DOHH2 (cell line): ENCODE results near the gene BIRC7.

Source experiments
- H3F3A ChIP-seq: fragments of 200-600 bp; sonication (generic), shearing (Covaris generic); 2 replicates; pipeline ENCODE4 v1.6.0; 2016; ENCODE audit warnings: antibody characterized with exemption, mild to moderate bottlenecking; ENCODE audit not compliant: control insufficient read depth, insufficient read depth
- H3K27ac ChIP-seq: fragments of 200-600 bp; sonication (generic); 2 replicates; pipeline ENCODE4 v1.5.1; 2014; ENCODE audit warnings: low read depth, mild to moderate bottlenecking, low read length, moderate library complexity
- H3K27me3 ChIP-seq: fragments of 200-600 bp; sonication (generic); 2 replicates; pipeline ENCODE4 v1.6.1; 2014; ENCODE audit warnings: mild to moderate bottlenecking, low read length, mixed read lengths; ENCODE audit not compliant: control insufficient read depth
- H3K36me3 ChIP-seq: fragments of 200-600 bp; sonication (generic); 2 replicates; pipeline ENCODE4 v1.6.1; 2014; ENCODE audit warnings: mild to moderate bottlenecking, low read length, moderate library complexity, mixed read lengths; ENCODE audit not compliant: control insufficient read depth
- H3K4me1 ChIP-seq: fragments of 200-600 bp; sonication (generic); 2 replicates; pipeline ENCODE4 v1.6.1; 2014; ENCODE audit warnings: mild to moderate bottlenecking, low read length, mixed read lengths; ENCODE audit not compliant: control insufficient read depth
- H3K4me2 ChIP-seq: fragments of 200-600 bp; sonication (generic); 2 replicates; pipeline ENCODE4 v1.6.0; 2014; ENCODE audit warnings: mild to moderate bottlenecking, low read length, moderate library complexity
- H3K4me3 ChIP-seq: fragments of 200-600 bp; sonication (generic); 2 replicates; pipeline ENCODE4 v1.5.1; 2014; ENCODE audit warnings: mild to moderate bottlenecking, low read length, mixed read lengths
- H3K79me2 ChIP-seq: fragments of 200-600 bp; sonication (generic); 2 replicates; pipeline ENCODE4 v1.6.1; 2014; ENCODE audit warnings: mild to moderate bottlenecking, low read length, mixed read lengths; ENCODE audit not compliant: control insufficient read depth
- H3K9me2 ChIP-seq: fragments of 200-600 bp; sonication (generic); replicated peaks from 2 replicates; pipeline ENCODE4 v1.6.1; 2014; ENCODE audit warnings: mild to moderate bottlenecking, low read length, mixed read lengths; ENCODE audit not compliant: control insufficient read depth
- H3K9me3 ChIP-seq: fragments of 200-600 bp; sonication (generic); 2 replicates; pipeline ENCODE4 v1.6.1; 2014; ENCODE audit warnings: antibody characterized with exemption, low read length, mixed read lengths; ENCODE audit not compliant: control insufficient read depth, insufficient read depth
- H4K20me1 ChIP-seq: fragments of 200-600 bp; sonication (generic); 2 replicates; pipeline ENCODE4 v1.6.0; 2014; ENCODE audit warnings: low read depth, mild to moderate bottlenecking, antibody characterized with exemption, low read length, moderate library complexity; ENCODE audit not compliant: control insufficient read depth, insufficient read depth
- CTCF ChIP-seq: fragments of 200-600 bp; sonication (generic); IDR thresholded peaks from one replicate; pipeline ENCODE4 v1.5.1; 2014; ENCODE audit warnings: antibody characterized with exemption, mild to moderate bottlenecking, low read depth, low read length; ENCODE audit not compliant: poor library complexity, severe bottlenecking
- EZH2phosphoT487 ChIP-seq: fragments of 200-600 bp; sonication (generic); IDR thresholded peaks from 2 replicates; pipeline ENCODE4 v1.6.1; 2017; ENCODE audit warnings: borderline replicate concordance, mild to moderate bottlenecking, antibody characterized with exemption, low read length, moderate library complexity, mixed read lengths

Gene BIRC7

GRCh38 chr20:63187338-63188158 lies 48.2 kb upstream of the BIRC7 start:
- H3K4me3 ChIP-seq, result no peak overlapping the region
- no peak overlapping the region for H3K27ac ChIP-seq
- no peaks in the 10 kb centered on the region for H3K9me2 ChIP-seq
- H3F3A ChIP-seq, result no peaks in the 10 kb centered on the region
- H4K20me1 ChIP-seq, result no peaks in the 10 kb centered on the region
- no peaks in the 10 kb centered on the region for H3K36me3 ChIP-seq
- H3K4me1 ChIP-seq, result no peaks in the 10 kb centered on the region
- no peaks in the 10 kb centered on the region for H3K79me2 ChIP-seq
- TF ChIP-seq EZH2phosphoT487, result no peak
- no peak for TF ChIP-seq CTCF
- no peaks in the 10 kb centered on the region for H3K27me3 ChIP-seq
- peaks cover 8% of the 10 kb centered on the region; the same call in 1 of the 2 replicates for H3K9me3 ChIP-seq
- no peak overlapping the region for H3K4me2 ChIP-seq

GRCh38 chr20:63188159-63188442 lies 47.6 kb upstream of the BIRC7 start:
- Histone ChIP-seq H3K4me2 (no peak overlapping the region), H3K36me3 (no peaks in the 10 kb centered on the region)
- TF ChIP-seq EZH2phosphoT487, result no peak
- no peak for TF ChIP-seq CTCF

GRCh38 chr20:63188641-63189321 lies 46.9 kb upstream of the BIRC7 start:
- Histone ChIP-seq H3K27me3 (no peaks in the 10 kb centered on the region), H3K4me1 (no peaks in the 10 kb centered on the region), H3K4me2 (no peak overlapping the region), H3K4me3 (no peak overlapping the region), H3K79me2 (no peaks in the 10 kb centered on the region), H3K9me2 (no peaks in the 10 kb centered on the region), H3K27ac (no peak overlapping the region), H3K9me3 (peaks cover 8% of the 10 kb centered on the region; the same call in 1 of the 2 replicates), H4K20me1 (no peaks in the 10 kb centered on the region), H3K36me3 (no peaks in the 10 kb centered on the region), H3F3A (no peaks in the 10 kb centered on the region)
- TF ChIP-seq EZH2phosphoT487, result no peak
- TF ChIP-seq CTCF, result no peak

More at GRCh38 chr20:63188159-63188442, 47.6 kb upstream of the BIRC7 start:
- Histone ChIP-seq H3F3A (no peaks in the 10 kb centered on the region), H3K4me1 (no peaks in the 10 kb centered on the region), H3K27ac (no peak overlapping the region), H3K9me2 (no peaks in the 10 kb centered on the region), H4K20me1 (no peaks in the 10 kb centered on the region), H3K9me3 (peaks cover 8% of the 10 kb centered on the region; the same call in 1 of the 2 replicates), H3K4me3 (no peak overlapping the region), H3K79me2 (no peaks in the 10 kb centered on the region), H3K27me3 (no peaks in the 10 kb centered on the region)
